HepG2 (cell line): ENCODE results near the gene OAS3. TPM values are rescaled to one million over a fixed set of nuclear protein-coding genes. Genes with fewer than 3 reads are reported as not detected.

Experiments
- FIP1L1 ChIP-seq: fragments of 200-400 bp; formaldehyde crosslinking; IDR thresholded peaks from 2 replicates; pipeline ENCODE4 v1.6.1; 2018; ENCODE audit warnings: low read depth, mild to moderate bottlenecking, low read length, moderate library complexity, borderline replicate concordance; ENCODE audit not compliant: insufficient read depth
- HNF4A ChIP-seq: sonication (generic); formaldehyde crosslinking; IDR thresholded peaks from 2 replicates; pipeline ENCODE4 v1.4.0; 2020; ENCODE audit warnings: missing genetic modification reagents
- IRF9 ChIP-seq: sonication (generic); formaldehyde crosslinking; IDR thresholded peaks from 2 replicates; pipeline ENCODE4 v1.8.0; 2022; ENCODE audit warnings: missing genetic modification reagents, mild to moderate bottlenecking, borderline replicate concordance
- ISL2 ChIP-seq: sonication (generic); formaldehyde crosslinking; IDR thresholded peaks from 2 replicates; pipeline ENCODE4 v1.5.0; 2020; ENCODE audit warnings: missing genetic modification reagents
- KDM5B ChIP-seq: sonication (generic); formaldehyde crosslinking; IDR thresholded peaks from 2 replicates; pipeline ENCODE4 v1.4.0; 2020; ENCODE audit warnings: missing genetic modification reagents, mild to moderate bottlenecking, borderline replicate concordance
- MEIS1 ChIP-seq: sonication (generic); formaldehyde crosslinking; IDR thresholded peaks from 2 replicates; pipeline ENCODE4 v1.9.0; 2021; ENCODE audit warnings: mild to moderate bottlenecking, missing genetic modification reagents, moderate library complexity, borderline replicate concordance
- RAD21 ChIP-seq: fragments of 450-650 bp; formaldehyde crosslinking; IDR thresholded peaks from 2 replicates; pipeline ENCODE4 v1.5.0; 2020; ENCODE audit warnings: mild to moderate bottlenecking
- RNF219 ChIP-seq: sonication (generic); formaldehyde crosslinking; IDR thresholded peaks from 2 replicates; pipeline ENCODE4 v1.5.0; 2020; ENCODE audit warnings: mild to moderate bottlenecking, missing genetic modification reagents
- RXRB ChIP-seq: IDR thresholded peaks from 2 replicates; pipeline ENCODE4 v1.6.1; 2016; ENCODE audit warnings: borderline replicate concordance, missing genetic modification reagents, missing compliant biosample characterization
- SP4 ChIP-seq: sonication (generic); formaldehyde crosslinking; IDR thresholded peaks from 2 replicates; pipeline ENCODE4 v1.8.1; 2023; ENCODE audit warnings: mild to moderate bottlenecking, missing genetic modification reagents
- SRF ChIP-seq: IDR thresholded peaks from 2 replicates; pipeline ENCODE4 v1.6.1; 2011; ENCODE audit warnings: mild to moderate bottlenecking, low read depth, low read length, moderate library complexity
- U2AF1 ChIP-seq: fragments of 200-400 bp; formaldehyde crosslinking; optimal IDR thresholded peaks from 2 replicates; pipeline ENCODE3; 2017; ENCODE audit warnings: mild to moderate bottlenecking, low read depth, low read length
- ZBTB21 ChIP-seq: sonication (generic); formaldehyde crosslinking; IDR thresholded peaks from 2 replicates; pipeline ENCODE4 v1.4.0; 2020; ENCODE audit warnings: missing genetic modification reagents
- ZBTB3 ChIP-seq: sonication (generic); formaldehyde crosslinking; IDR thresholded peaks from 2 replicates; pipeline ENCODE4 v1.4.0; 2020; ENCODE audit warnings: low read depth, mild to moderate bottlenecking, moderate library complexity, missing genetic modification reagents, borderline replicate concordance
- ZBTB38 ChIP-seq: sonication (generic); formaldehyde crosslinking; IDR thresholded peaks from 2 replicates; pipeline ENCODE4 v1.5.1; 2020; ENCODE audit warnings: mild to moderate bottlenecking, missing genetic modification reagents
- ZFY ChIP-seq: sonication (generic); formaldehyde crosslinking; IDR thresholded peaks from 2 replicates; pipeline ENCODE4 v1.4.0; 2020; ENCODE audit warnings: missing genetic modification reagents
- ZMAT3 ChIP-seq: sonication (generic); formaldehyde crosslinking; conservative IDR thresholded peaks from 2 replicates; pipeline ENCODE4 v1.7.0; 2021; ENCODE audit warnings: missing genetic modification reagents
- ZNF33A ChIP-seq: sonication (generic); formaldehyde crosslinking; IDR thresholded peaks from 2 replicates; pipeline ENCODE4 v1.5.1; 2020; ENCODE audit warnings: missing genetic modification reagents, mild to moderate bottlenecking, moderate library complexity, borderline replicate concordance
- ZNF367 ChIP-seq: sonication (generic); formaldehyde crosslinking; IDR thresholded peaks from 2 replicates; pipeline ENCODE4 v1.4.0; 2020; ENCODE audit warnings: missing genetic modification reagents, borderline replicate concordance
- ZNF383 ChIP-seq: sonication (generic); formaldehyde crosslinking; IDR thresholded peaks from 2 replicates; pipeline ENCODE4 v1.4.0; 2020; ENCODE audit warnings: missing genetic modification reagents, mild to moderate bottlenecking, borderline replicate concordance
- ZNF580 ChIP-seq: IDR thresholded peaks from 2 replicates; pipeline ENCODE4 v1.6.1; 2016; ENCODE audit warnings: low read depth, borderline replicate concordance
- ZNF607 ChIP-seq: sonication (generic); formaldehyde crosslinking; IDR thresholded peaks from 2 replicates; pipeline ENCODE4 v1.5.1; 2020; ENCODE audit warnings: missing genetic modification reagents, mild to moderate bottlenecking, borderline replicate concordance
- ZNF615 ChIP-seq: sonication (generic); formaldehyde crosslinking; IDR thresholded peaks from 2 replicates; pipeline ENCODE4 v1.5.0; 2020; ENCODE audit warnings: mild to moderate bottlenecking, missing genetic modification reagents, borderline replicate concordance
- ZSCAN5A ChIP-seq: sonication (generic); formaldehyde crosslinking; IDR thresholded peaks from 2 replicates; pipeline ENCODE4 v1.8.0; 2022; ENCODE audit warnings: mild to moderate bottlenecking, missing genetic modification reagents, borderline replicate concordance
- polyA plus RNA-seq, 8 experiments: library from polyadenylated mRNA; depleted of rRNA in 3 of 8; stranded (reverse) in 7 of 8; unstranded in 1 of 8; fragments of >200 nt; fragmentation: Illumina TruSeq in 4 of 8; extraction: Trizol in 4 of 8; gene quantifications; 2 replicates each; pipeline versions ENCODE4 v1.2.1 to v1.2.3, GENCODE V29; 2011 to 2016; ENCODE audit warnings: low read depth in 4 of 8, missing spikeins in 1 of 8, mixed read lengths in 1 of 8; ENCODE audit not compliant: insufficient read depth in 1 of 8
- total RNA-seq, 5 experiments: library from RNA; depleted of rRNA; stranded (reverse); fragments of >200 nt; fragmentation: Illumina TruSeq; extraction: Trizol; gene quantifications; 2 replicates each; pipeline ENCODE4 v1.2.3, GENCODE V29; 2016; ENCODE audit warnings: low read depth in 1 of 5

Gene OAS3
- total and polyA plus RNA-seq, 2 of the 13 experiments (the other 11 are each of a cell fraction or from before 2014, with no cell fraction given) = 4.8 to 10.5 TPM

- no peak for TF ChIP-seq ZSCAN5A (CRISPR knock-in tag)
- TF ChIP-seq ZMAT3 (CRISPR knock-in tag) = peak; percentile 66; the same call in 1 of the 2 replicates
- TF ChIP-seq ZNF580 = no peak
- TF ChIP-seq MEIS1 (CRISPR knock-in tag) = peak; percentile 27; the same call in 1 of the 2 replicates
- no peak for TF ChIP-seq RNF219 (CRISPR knock-in tag)
- TF ChIP-seq HNF4A = peak; percentile 56; the same call in 1 of the 2 replicates
- no peak for TF ChIP-seq FIP1L1
- TF ChIP-seq IRF9 (CRISPR knock-in tag) = no peak; the same call in 1 of the 2 replicates
- TF ChIP-seq U2AF1 = no peak
- 0 out of 2 replicates have a peak, but pooled peaks have one; percentile 31 for TF ChIP-seq SP4
- no peak for TF ChIP-seq ZBTB38
- TF ChIP-seq ISL2 = peak; percentile 26; the same call in 1 of the 2 replicates
- no peak for TF ChIP-seq ZNF367
- no peak for TF ChIP-seq ZBTB21 (CRISPR knock-in tag)
- no peak for TF ChIP-seq ZNF615
- TF ChIP-seq RAD21 (CRISPR knock-in tag) = peak; percentile 11; the same call in 1 of the 2 replicates
- no peak for TF ChIP-seq ZNF33A (CRISPR knock-in tag)
- TF ChIP-seq RXRB (CRISPR knock-in tag) = no peak
- peak; percentile 76; the same call in 1 of the 2 replicates for TF ChIP-seq KDM5B (CRISPR knock-in tag)
- TF ChIP-seq SRF = no peak
- 0 out of 2 replicates have a peak, but pooled peaks have one; percentile 27 for TF ChIP-seq ZBTB3 (CRISPR knock-in tag)
- TF ChIP-seq ZFY (CRISPR knock-in tag) = peak; percentile 77
- TF ChIP-seq ZNF383 = no peak
- peak; percentile 27; the same call in 1 of the 2 replicates for TF ChIP-seq ZNF607 (CRISPR knock-in tag)
Observed at GRCh38 chr12:112937741-112938719, at the start of gene OAS3 (continued).
